HG03575 (cell line): Measurements from ENCODE around the gene TM9SF3.

Experiments
- ATAC-seq: cut with Tn5 transposase; IDR thresholded peaks from one replicate; pipeline ENCODE4 v1.9.1; 2021; ENCODE audit not compliant: unreplicated experiment, insufficient number of reproducible peaks, low FRiP score; ENCODE audit errors: extremely low read depth

TM9SF3 gene

DNA sequence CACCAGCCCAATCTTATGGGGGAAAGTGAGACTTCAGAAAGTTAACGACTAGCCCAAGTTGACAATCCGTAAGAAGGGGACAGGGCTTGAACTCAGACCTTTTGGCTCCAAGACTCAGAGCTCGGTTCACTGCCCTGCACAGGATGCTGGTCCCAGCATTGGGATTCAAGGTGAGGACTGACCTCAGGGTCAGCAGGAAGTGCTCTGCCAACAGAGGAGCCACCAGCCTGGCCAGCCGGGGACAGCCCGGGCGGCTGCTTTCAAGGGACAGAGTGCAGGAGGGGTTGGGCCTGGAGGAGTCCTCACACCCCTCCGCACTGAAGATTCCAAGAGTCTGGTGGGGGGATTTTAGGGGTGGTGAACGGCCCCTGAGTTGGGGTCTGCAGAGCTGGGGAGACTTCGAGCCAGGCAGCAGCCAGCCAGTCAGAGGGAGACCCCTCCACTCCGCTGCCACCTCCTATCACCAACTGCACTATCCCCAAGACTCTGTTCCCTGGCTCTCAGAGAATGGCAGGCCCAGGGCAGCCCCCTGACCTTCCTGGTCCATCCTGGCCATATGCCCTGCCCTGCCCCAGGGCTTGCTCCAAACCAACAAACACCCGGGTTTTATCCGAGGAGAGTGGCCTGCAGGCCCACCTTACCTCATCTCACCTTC, 92.8 kb downstream of the TM9SF3 start:
- no peak for ATAC-seq

DNA sequence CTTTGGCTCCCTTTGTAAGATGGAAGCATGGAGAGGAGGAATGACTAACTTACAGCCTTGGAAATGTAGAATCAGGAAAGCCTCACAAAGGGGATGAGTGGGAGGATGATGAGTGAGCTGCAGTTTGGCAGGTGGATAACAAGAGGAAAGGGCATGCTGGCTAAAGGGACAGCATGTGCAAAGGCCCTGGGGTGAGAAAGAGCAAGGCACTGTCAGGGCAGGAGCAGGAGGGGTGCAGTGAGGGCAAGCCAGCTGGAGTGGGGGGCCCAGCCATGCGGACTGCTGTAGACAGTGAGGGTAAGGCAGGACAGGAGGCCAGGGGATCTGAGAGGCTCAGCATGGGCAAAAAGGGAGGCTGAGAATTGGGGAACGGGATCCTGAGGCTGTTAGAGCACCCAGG, 93.6 kb downstream of the TM9SF3 start:
- no peak for ATAC-seq

DNA sequence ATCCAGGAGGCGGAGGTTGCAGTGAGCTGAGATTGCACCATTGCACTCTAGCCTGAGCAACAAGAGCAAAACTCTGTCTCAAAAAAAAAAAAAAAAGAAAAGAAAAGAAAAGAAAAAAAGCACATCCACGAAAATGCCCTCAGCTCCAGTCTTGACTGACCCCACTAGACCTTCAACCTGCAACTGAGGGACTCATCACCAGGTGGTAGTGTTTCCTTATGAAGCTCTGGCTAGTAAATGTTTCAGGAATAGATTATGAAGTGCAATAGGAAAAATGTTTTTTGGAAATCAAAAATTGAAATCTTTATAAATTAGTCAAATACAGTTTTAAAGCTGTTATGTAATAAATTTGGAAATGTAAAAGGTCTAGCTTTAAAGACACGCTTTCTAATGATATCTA, 95.5 kb downstream of the TM9SF3 start:
- no peak for ATAC-seq

DNA sequence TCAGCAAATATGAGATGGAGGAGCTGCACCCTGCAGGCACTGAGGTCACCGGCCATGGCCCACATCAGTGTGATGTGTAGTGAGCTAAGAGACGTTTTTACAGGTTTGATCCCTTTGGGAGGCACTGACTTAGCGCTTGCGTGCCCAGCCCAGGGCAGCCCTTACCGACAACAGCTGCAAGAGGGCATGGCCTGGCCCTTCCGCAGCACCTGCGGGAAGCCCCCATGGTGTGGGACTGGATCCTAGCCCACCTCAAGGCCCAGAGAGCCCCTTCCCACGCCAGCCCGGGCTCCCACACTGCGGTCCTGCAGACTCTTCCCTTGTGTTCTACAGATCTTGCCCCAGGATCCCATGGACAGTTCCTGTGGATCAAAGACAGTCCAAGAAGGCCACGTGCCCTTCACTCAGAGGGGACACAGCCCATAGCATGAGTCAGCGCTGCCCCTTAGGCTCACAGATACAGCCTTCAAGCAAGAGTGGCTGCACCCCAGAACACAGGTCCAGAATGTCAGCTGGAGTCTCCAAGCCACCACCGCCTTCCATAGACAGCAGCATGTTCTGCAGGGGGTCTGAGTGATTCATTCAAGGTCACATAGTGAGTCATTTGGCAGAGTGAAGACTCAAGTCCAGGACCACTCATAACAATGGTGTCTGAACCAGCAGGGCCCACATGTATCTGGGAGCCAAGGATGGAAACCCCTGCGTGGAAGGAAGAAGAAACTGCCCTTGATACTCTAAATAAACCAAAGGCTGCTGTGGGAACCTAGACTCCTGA, 98.5 kb downstream of the TM9SF3 start:
- no peak for ATAC-seq

DNA sequence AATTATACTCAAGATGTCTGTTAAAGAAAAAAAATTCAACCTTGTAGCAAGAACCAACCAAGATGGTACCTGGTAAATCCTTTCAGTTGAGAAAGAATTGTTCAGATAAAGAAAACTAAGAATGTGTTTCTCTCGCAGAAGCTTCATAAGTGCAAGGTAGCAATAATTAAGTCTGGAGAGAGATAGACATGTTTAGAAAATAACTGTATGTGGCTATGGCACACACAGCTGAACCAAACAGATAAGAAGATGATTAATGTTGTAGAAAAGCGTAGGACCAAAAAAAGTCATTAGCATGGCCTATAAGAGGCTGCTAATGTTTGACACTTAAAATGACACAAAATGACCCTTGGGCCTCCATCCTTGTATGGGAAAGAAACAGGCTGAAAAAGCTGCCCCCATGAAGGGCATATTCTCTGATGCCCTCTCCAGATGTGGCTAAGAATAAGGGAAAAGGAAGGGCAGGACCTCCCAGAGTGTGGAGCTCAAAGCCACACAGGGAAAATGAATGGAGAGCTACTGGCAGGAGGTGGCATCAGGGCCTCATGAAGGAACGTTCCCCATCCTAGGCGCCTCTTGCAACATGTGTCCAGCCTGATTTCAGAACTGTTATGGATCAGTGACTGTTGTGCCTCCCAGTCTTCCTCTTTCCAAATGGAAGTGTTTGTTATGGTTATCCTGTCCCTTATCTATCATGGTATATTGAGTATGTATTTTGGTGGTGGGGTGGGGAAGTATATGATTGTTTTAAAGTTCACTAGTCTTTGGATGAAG, 103.8 kb downstream of the TM9SF3 start:
- ATAC-seq, result no peak

DNA sequence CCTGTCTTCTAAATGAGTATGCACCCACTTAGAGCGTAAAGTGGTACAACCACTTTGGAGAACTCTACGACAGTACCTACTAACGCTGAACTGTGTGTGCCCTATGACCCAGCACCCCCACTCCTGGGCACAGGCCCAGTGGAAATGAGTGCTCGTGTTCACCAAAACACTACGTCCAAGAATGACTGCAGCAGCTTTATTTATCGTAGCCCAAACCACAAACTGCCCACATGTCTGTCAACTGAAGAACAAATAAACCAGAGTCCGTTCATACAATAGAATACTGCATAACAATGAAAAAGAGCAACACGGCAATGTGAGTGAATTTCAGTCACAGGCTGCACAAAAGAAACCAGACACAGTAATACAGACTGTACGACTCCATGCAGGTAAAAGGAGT, 108.5 kb downstream of the TM9SF3 start:
- ATAC-seq, result no peak

DNA sequence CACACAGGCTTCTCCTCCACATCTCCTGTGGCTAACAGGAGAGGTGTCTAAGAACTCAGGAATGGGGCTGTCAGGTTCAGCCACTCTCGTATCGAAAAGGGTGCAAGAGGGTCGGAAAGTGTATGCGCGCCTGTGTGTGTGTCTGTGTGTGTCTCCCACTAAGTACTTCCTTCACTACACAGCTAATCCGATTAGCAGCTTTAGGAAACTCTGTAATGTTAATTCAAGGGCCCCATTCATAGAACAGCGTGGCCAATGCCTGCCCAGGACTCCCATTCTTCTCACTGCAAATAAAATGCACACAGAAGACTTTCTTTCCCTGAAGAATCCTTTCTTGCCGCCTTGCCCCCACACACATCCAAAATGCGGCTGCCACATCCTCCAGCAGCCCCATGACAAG, 112.9 kb downstream of the TM9SF3 start:
- no peak for ATAC-seq

DNA sequence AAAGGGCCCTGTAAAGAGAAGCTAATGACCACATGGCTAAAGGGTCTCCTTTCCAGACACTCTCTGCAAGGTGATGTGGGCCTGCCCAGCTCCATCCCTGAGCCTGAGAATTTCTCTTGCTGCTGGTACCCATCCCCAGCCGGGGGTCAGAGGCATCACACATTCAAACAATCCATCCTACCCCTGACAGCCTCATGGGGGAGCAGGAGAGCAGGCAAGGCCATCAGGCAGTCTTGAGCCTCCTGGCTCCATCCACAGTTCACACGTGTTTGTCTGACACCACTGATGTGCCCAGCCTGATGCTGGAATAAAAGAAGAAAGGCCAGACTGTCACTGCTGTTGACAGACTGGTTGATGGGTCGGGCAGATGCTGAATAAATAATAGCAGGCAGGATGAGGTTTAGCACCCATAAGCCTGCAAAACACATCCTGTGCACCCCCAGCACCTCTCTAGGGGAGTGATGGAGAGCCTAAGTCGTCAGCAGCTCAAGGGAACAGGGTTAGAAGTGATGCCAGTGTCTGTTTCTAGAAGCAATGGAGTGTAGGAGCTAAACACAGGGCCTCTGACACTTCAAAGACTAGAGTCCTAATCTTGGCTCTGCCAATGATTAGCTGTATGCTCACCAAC, 116.6 kb downstream of the TM9SF3 start:
- ATAC-seq, result no peak

DNA sequence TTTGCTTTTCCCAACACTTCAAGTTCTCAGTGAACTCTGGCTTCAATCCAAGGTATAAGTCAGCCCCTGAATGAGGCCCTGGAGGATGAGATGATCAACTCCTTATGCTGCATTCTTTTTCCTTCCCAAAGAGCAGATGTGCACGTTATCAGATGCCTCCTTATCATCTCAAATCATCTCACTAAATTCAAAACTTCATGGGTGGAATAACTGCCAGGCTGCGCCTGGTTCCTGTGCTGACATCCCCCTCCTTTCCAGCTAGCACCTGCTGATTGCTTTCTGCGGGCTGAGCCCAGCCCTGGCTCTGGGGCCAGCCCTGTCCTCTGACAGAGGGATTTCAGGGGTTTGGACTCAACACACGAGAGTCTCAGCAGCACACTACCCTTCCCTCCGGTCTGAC, 118.0 kb downstream of the TM9SF3 start:
- no peak for ATAC-seq
